Duodenal mucosa (tissue), 2 donors: ENCODE data around the gene DNER.
"Not testable (repeated sequence)": the region's sequence is repeated elsewhere in the genome, so short reads cannot be mapped to it uniquely, and the experiment has no call there.

ENCODE experiments used
- H3K27ac ChIP-seq: one replicate; pipeline ENCODE4 v1.7.0; 2013; ENCODE audit warnings: low read depth, low read length
- H3K27me3 ChIP-seq, 2 donors: one replicate each; pipeline ENCODE4 v1.7.0; 2013; ENCODE audit warnings: low read length in 2 of 2, control low read depth in 1 of 2; ENCODE audit not compliant: insufficient read depth in 2 of 2, control insufficient read depth in 1 of 2
- H3K36me3 ChIP-seq, 2 donors: one replicate each; pipeline ENCODE4 v1.7.0; 2013; ENCODE audit warnings: low read length in 2 of 2, control low read depth in 1 of 2; ENCODE audit not compliant: insufficient read depth in 2 of 2, control insufficient read depth in 1 of 2
- H3K4me1 ChIP-seq, 2 donors: one replicate each; pipeline ENCODE4 v1.7.0; 2013; ENCODE audit warnings: low read length in 2 of 2, control low read depth in 1 of 2; ENCODE audit not compliant: insufficient read depth in 2 of 2, control insufficient read depth in 1 of 2
- H3K4me3 ChIP-seq, 2 donors: one replicate each; pipeline ENCODE4 v1.7.0; 2013; ENCODE audit warnings: low read length in 2 of 2, low read depth in 1 of 2
- H3K9ac ChIP-seq, 2 donors: one replicate each; pipeline ENCODE4 v1.7.0; 2013; ENCODE audit warnings: low read length in 2 of 2, low read depth in 1 of 2
- H3K9me3 ChIP-seq, 2 donors: one replicate each; pipeline ENCODE4 v1.7.0; 2013; ENCODE audit warnings: low read length in 2 of 2, control low read depth in 1 of 2; ENCODE audit not compliant: control insufficient read depth in 1 of 2

DNER gene

DNA sequence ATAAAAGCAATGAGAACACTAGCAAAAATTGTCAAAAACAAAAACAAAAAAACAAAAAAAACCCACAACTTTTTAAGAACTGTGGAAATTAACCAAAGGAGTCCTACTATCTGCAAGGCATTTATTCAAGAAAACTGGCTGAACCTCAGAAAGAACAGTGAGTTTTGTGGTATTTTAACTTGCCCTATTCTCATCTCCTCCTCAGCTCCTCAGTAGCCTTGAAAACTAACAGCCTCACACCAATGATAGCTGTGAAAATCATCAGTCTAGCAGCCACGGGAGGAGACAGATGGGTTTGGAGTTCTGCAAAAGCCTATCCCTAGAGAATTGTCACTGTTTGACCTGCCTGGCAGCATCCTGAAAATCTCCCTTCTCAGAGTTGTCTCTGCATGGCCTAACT, 20.1 kb upstream of the DNER start:
- H3K27me3 ChIP-seq = no peaks in the 10 kb centered on the region
- no peaks in the 10 kb centered on the region for H3K36me3 ChIP-seq

GRCh38 chr2:229733611-229734245, 19.4 kb upstream of the DNER start:
- Histone ChIP-seq H3K4me3 (no peak overlapping the region), H3K27ac (no peak overlapping the region), H3K9ac (no peak overlapping the region), H3K4me1 (no peaks in the 10 kb centered on the region), H3K9me3 (peaks cover 7 to 9% of the 10 kb centered on the region in 2 donors), H3K36me3 (no peaks in the 10 kb centered on the region), H3K27me3 (no peaks in the 10 kb centered on the region)

More for the DNA sequence above, 20.1 kb upstream of the DNER start:
- no peak overlapping the region for H3K9ac ChIP-seq
- no peak overlapping the region for H3K27ac ChIP-seq
- no peak overlapping the region for H3K4me3 ChIP-seq
- H3K4me1 ChIP-seq = no peaks in the 10 kb centered on the region
- H3K9me3 ChIP-seq = peaks cover 7 to 9% of the 10 kb centered on the region in 2 donors

DNA sequence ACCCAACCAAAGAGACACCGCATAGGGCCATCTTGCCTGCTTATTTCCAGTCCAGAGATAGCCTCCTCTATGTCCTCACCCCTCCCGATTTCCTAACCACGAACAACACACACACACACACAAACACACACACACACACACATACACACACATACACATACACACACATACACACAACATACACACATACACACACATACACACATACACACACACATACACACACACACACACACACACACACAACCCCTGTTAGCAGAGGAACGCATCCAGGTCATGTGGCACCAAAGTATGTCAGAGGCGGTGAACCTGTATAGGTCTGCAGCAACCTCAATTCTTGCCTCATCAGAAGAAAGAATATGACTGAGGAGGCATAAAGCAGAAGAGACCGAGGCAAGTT, 18.5 kb upstream of the DNER start:
- H3K9ac ChIP-seq = no peak overlapping the region
- no peaks in the 10 kb centered on the region for H3K27me3 ChIP-seq
- H3K4me1 ChIP-seq = no peaks in the 10 kb centered on the region
- H3K4me3 ChIP-seq = no peak overlapping the region
- H3K27ac ChIP-seq = no peak overlapping the region
- no peaks in the 10 kb centered on the region for H3K36me3 ChIP-seq
- peaks cover 3 to 4% of the 10 kb centered on the region in 2 donors for H3K9me3 ChIP-seq

DNA sequence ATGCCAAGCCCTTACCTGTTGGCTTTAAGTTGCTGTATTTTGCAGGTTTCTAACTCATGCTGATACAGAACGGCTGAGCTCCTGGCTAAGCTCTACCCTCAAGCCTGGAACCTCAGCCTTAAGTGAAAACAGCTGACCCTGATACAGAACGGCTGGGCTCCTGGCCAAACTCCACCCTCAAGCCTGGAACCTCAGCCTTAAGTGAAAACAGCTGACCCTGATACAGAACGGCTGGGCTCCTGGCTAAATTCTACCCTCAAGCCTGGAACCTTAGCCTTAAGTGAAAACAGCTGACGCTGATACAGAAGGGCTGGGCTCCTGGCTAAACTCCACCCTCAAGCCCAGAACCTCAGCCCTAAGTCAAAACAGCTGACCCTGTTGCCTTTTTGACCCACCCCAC, 17.6 kb upstream of the DNER start:
- Histone ChIP-seq H3K27me3 (no peaks in the 10 kb centered on the region), H3K4me1 (no peaks in the 10 kb centered on the region), H3K27ac (no peak overlapping the region), H3K4me3 (no peak overlapping the region), H3K9me3 (no peaks in the 10 kb centered on the region), H3K36me3 (no peaks in the 10 kb centered on the region), H3K9ac (no peak overlapping the region)

DNA sequence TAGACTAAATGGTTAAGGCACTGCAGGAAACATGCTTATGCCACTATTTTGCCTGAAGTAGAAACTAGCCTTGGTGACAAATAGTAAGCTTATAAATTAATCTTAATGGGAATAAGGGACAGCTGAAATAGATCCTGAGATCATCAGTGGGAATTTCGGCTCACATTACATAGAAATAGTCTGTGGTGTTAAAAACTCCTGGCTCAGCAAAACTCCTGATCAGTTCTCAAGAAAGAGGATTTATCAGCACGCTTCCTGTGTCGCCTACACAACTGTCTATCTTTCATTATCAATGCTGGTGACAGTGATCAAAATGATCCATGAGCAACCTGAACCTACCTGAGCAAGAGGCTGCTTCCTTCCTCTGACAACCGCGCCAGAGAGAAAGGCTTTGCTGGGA, 17.0 kb upstream of the DNER start:
- Histone ChIP-seq H3K36me3 (no peaks in the 10 kb centered on the region), H3K4me1 (no peaks in the 10 kb centered on the region), H3K9me3 (no peaks in the 10 kb centered on the region), H3K9ac (no peak overlapping the region), H3K4me3 (no peak overlapping the region), H3K27ac (no peak overlapping the region), H3K27me3 (no peaks in the 10 kb centered on the region)

GRCh38 chr2:229728370-229728769, 14.0 kb upstream of the DNER start:
- Histone ChIP-seq H3K9me3 (no peaks in the 10 kb centered on the region), H3K27ac (no peak overlapping the region), H3K4me1 (no peaks in the 10 kb centered on the region), H3K36me3 (no peaks in the 10 kb centered on the region), H3K4me3 (no peak overlapping the region), H3K9ac (no peak overlapping the region), H3K27me3 (no peaks in the 10 kb centered on the region)

DNA sequence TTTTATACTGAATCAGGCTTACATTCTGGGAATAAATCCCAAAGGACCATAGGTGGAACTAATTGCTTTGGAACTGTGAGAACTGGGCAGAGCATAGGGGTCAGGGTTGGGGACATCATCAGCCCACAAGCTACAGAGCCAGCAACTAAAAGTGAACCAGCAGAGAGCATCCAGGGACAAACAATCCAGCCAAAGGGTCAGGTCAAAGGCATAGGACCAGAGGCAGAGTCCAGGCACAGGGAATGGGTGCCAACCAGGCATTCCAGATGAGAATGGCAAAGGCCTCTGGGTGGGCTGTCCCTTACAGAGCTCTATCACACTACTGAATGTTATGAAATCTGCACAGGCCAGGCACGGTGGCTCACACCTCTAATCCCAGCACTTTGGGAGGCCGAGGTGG, 12.3 kb upstream of the DNER start:
- no peak overlapping the region for H3K9ac ChIP-seq
- H3K4me1 ChIP-seq = no peaks in the 10 kb centered on the region
- H3K27me3 ChIP-seq = no peaks in the 10 kb centered on the region
- H3K9me3 ChIP-seq = no peaks in the 10 kb centered on the region
- H3K4me3 ChIP-seq = no peak overlapping the region
- no peak overlapping the region for H3K27ac ChIP-seq
- H3K36me3 ChIP-seq = no peaks in the 10 kb centered on the region

GRCh38 chr2:229725716-229726574, 11.6 kb upstream of the DNER start:
- Histone ChIP-seq H3K36me3 (no peaks in the 10 kb centered on the region), H3K9ac (no peak overlapping the region), H3K27me3 (no peaks in the 10 kb centered on the region), H3K27ac (no peak overlapping the region), H3K4me1 (no peaks in the 10 kb centered on the region), H3K4me3 (no peak overlapping the region), H3K9me3 (no peaks in the 10 kb centered on the region)

DNA sequence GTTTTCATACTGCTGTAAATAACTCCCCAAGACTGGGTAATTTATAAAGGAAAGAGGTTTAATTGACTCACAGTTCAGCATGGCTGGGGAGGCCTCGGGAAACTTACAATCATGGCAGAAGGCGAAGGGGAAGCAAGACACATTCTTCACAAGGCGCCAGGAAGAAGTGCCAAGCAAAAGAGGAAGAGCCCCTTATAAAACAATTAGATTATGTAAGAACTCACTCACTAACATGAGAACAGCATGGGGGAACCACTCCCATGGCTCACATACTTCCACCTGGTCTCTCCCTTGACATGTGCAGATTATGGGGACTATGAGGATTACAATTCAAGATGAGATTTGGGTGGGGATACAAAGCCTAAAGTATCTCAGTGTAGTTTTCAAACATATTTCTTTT, 8.8 kb upstream of the DNER start:
- not testable (repeated sequence) for H3K27me3 ChIP-seq, H3K9me3 ChIP-seq, H3K27ac ChIP-seq, H3K4me1 ChIP-seq, H3K4me3 ChIP-seq, H3K9ac ChIP-seq, H3K36me3 ChIP-seq

DNA sequence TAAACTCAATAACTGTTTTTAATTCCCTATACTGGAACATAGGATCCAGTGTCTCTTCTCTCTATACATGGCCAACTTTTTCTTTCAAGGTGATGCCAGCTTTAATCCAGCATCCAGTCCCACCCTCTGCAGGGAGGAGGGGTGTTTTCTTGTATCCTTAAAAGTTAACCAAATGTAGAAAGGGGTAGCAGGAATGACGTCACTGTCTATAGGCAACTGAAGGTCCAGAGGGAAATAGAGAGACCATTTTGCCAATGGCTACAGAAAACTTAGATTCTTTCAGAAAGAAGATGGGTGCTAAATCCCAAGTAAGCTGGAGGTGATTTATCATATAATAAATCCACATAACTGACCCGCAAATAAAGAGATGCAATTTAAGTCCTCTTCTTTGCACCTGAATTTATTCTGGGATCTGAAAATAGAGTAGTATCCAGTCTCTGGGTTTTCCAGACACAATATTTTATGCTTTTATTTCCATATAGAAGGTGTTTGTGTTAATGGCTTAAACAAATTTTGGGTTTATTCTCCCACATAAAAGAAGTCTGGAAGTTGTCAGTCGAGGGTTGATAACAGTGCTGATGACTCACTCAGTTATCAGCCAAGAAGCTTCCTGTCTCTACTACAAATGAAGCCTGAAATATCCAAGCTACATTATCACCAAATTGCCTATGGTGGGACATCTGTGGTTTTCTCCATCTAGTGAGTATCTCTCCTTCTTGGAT, 5.7 kb upstream of the DNER start:
- no peak overlapping the region for H3K9ac ChIP-seq
- no peak overlapping the region for H3K27ac ChIP-seq
- no peaks in the 10 kb centered on the region for H3K9me3 ChIP-seq
- no peaks in the 10 kb centered on the region for H3K36me3 ChIP-seq
- H3K27me3 ChIP-seq = peaks cover 15 to 20% of the 10 kb centered on the region in 2 donors
- H3K4me3 ChIP-seq = no peak overlapping the region
- H3K4me1 ChIP-seq = no peaks in the 10 kb centered on the region
